BLaER1 treated with 17β-estradiol and CSF1 and Interleukin-3, amounts not matched to agents 10 nM and 100 nM (cell line): ENCODE data around the gene ZNF506.
"Not testable (repeated sequence)": the region's sequence is repeated elsewhere in the genome, so short reads cannot be mapped to it uniquely, and the experiment has no call there.

Experiments
- H3K27ac ChIP-seq, 11 experiments: shearing (Covaris generic); formaldehyde crosslinking; 2 replicates each; pipeline ENCODE4 v1.8.1; 2022
- H3K27me3 ChIP-seq, 11 experiments: shearing (Covaris generic); formaldehyde crosslinking; 2 replicates each; pipeline ENCODE4 v1.8.1; 2022
- H3K36me3 ChIP-seq, 11 experiments: shearing (Covaris generic); formaldehyde crosslinking; 2 replicates each; pipeline ENCODE4 v1.8.1; 2022
- H3K4me1 ChIP-seq, 10 experiments: shearing (Covaris generic); formaldehyde crosslinking; 2 replicates each; pipeline ENCODE4 v1.8.1; 2022
- H3K4me2 ChIP-seq, 11 experiments: shearing (Covaris generic); formaldehyde crosslinking; 2 replicates each; pipeline ENCODE4 v1.8.1; 2022
- H3K4me3 ChIP-seq, 10 experiments: shearing (Covaris generic); formaldehyde crosslinking; 2 replicates each; pipeline ENCODE4 v1.8.1; 2022
- H3K9ac ChIP-seq, 11 experiments: shearing (Covaris generic); formaldehyde crosslinking; 2 replicates each; pipeline ENCODE4 v1.8.1; 2022
- H3K9me3 ChIP-seq, 11 experiments: shearing (Covaris generic); formaldehyde crosslinking; replicated peaks in 1 of 11; 2 replicates each; pipeline ENCODE4 v1.8.1; 2022
- H4K20me1 ChIP-seq, 11 experiments: shearing (Covaris generic); formaldehyde crosslinking; 2 replicates each; pipeline ENCODE4 v1.8.1; 2022
- Cebpa-rat ChIP-seq, 11 experiments: shearing (Covaris generic); IDR thresholded peaks; 2 replicates each; pipeline ENCODE4 v1.8.1; 2022

The ZNF506 gene

DNA sequence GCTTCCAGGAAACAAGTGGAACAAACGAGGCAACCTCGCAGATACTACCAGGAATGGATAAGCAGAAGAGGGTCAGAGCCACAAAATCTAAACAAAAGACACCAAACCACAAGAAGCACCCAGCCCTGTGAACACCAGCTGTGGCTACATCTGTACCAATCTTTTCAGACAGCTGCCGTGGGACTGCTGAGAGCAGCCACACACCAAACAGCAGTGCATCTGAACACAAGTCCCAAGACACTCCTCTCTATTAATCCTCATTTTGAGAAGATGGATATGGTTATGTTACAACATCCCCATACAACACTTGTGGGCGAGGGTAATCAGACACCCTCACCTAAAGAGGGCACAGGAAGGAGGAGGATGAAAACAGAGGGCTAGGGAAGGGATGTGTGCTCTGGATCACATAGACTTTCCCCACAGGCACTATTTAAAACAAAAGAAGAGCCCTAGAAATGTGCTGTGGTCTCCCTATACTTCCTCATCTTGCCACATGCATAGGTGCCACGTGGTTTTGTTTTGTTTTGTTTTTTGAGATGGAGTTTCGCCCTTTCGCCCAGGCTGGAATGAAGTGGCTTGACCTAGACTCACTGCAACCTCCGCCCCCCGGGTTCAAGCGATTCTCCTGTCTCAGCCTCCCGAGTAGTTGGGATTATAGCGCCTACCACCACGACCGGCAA, 47.1 kb downstream of the ZNF506 start:
- Histone ChIP-seq H3K36me3 (peaks cover under 1 to 16% (median 12%) of the 10 kb centered on the region in 11 experiments; a peak in 14 of 22 replicates), H3K4me2 (peak overlapping the region; percentile 83 to 98 (median 92)), H3K9me3 (peaks cover 0 to 23% (median 0%) of the 10 kb centered on the region in 11 experiments; a peak in 13 of 22 replicates), H4K20me1 (peaks cover 0 to 9% (median 0%) of the 10 kb centered on the region in 11 experiments; a peak in 1 of 22 replicates), H3K4me3 (no peak overlapping the region), H3K9ac (peak overlapping the region in 7 of 11 experiments; percentile 0 to 56 (median 9); a peak in 6 of 22 replicates), H3K27me3 (no peaks in the 10 kb centered on the region), H3K27ac (peak overlapping the region in 9 of 11 experiments; percentile 42 to 72 (median 71); a peak in 18 of 22 replicates), H3K4me1 (peaks cover 32 to 42% (median 39%) of the 10 kb centered on the region in 10 experiments)
- no peak for TF ChIP-seq Cebpa-rat (IDR thresholded peaks at IDR 0.05)

DNA sequence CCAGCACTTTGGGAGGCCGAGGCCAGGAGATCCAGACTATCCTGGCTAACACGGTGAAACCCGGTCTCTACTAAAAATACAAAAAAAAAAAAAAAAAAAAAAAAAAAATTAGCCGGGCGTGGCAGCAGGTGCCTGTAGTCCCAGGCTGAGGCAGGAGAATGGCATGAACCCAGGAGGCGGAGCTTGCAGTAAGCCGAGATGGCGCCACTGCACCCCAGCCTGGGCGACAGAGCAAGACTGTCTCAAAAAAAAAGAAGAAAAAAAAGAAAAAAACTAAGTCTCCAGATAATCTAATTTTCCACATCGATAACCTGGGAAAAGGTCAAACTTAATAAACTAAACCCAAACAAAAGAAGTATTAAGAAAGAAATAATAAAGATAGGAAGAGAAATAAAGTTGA, 49.6 kb downstream of the ZNF506 start:
- H3K4me2 ChIP-seq, H3K4me3 ChIP-seq, H4K20me1 ChIP-seq, H3K9ac ChIP-seq, H3K36me3 ChIP-seq, H3K27ac ChIP-seq, H3K27me3 ChIP-seq: not testable (repeated sequence)
- Histone ChIP-seq H3K9me3 (peaks cover 0 to 15% (median 0%) of the 10 kb centered on the region in 11 experiments; a peak in 7 of 22 replicates), H3K4me1 (peaks cover 21 to 27% (median 22%) of the 10 kb centered on the region in 10 experiments)

DNA sequence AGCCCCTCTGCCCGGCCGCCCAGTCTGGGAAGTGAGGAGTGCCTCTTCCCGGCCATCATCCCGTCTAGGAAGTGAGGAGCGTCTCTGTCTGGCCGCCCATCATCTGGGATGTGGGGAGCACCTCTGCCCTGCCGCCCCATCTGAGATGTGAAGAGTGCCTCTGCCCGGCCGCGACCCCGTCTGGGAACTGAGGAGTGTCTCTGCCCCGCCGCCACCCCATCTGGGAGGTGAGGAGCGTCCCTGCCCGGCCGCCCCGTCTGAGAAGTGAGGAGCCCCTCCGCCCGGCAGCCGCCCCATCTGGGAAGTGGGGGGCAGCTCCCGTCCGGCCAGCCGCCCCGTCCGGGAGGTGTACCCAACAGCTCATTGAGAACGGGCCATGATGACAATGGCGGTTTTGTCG, 51.6 kb downstream of the ZNF506 start:
- H3K27me3 ChIP-seq, H3K9ac ChIP-seq, H3K27ac ChIP-seq, H3K4me3 ChIP-seq, H4K20me1 ChIP-seq, H3K36me3 ChIP-seq, H3K4me2 ChIP-seq: not testable (repeated sequence)
- Histone ChIP-seq H3K4me1 (peaks cover 10 to 16% (median 12%) of the 10 kb centered on the region in 10 experiments), H3K9me3 (peaks cover 0 to 15% (median 0%) of the 10 kb centered on the region in 11 experiments; a peak in 7 of 22 replicates)

DNA sequence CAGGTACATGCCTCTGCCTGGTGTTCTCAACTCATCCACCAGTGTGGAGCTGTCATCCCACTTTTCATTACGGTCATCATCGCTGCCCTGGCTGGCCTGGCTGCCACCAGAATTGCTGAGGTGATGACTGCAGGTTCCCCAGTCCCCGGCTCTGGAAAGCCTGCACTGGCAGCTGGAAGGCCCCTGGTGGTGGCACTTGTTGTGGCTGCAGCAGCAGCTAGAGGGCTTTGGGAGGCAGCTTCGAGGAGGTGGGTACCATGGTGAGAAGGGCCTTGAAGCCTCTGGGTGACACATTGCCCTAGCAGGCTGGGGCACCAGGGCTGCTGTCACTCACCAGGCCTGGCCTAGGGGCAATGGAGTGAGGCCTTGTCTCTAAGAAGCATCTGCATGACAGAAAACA, 63.4 kb downstream of the ZNF506 start:
- H4K20me1 ChIP-seq: no peaks in the 10 kb centered on the region
- peaks cover 0 to 10% (median 0%) of the 10 kb centered on the region in 11 experiments; a peak in 2 of 22 replicates for H3K36me3 ChIP-seq
- H3K4me3 ChIP-seq: no peak overlapping the region
- H3K9me3 ChIP-seq: peaks cover 28 to 66% (median 39%) of the 10 kb centered on the region in 11 experiments; a peak in 21 of 22 replicates
- no peaks in the 10 kb centered on the region for H3K4me1 ChIP-seq
- H3K27me3 ChIP-seq: no peaks in the 10 kb centered on the region
- no peak overlapping the region for H3K27ac ChIP-seq
- H3K9ac ChIP-seq: no peak overlapping the region
- no peak overlapping the region for H3K4me2 ChIP-seq
- TF ChIP-seq Cebpa-rat (IDR thresholded peaks at IDR 0.05): no peak

DNA sequence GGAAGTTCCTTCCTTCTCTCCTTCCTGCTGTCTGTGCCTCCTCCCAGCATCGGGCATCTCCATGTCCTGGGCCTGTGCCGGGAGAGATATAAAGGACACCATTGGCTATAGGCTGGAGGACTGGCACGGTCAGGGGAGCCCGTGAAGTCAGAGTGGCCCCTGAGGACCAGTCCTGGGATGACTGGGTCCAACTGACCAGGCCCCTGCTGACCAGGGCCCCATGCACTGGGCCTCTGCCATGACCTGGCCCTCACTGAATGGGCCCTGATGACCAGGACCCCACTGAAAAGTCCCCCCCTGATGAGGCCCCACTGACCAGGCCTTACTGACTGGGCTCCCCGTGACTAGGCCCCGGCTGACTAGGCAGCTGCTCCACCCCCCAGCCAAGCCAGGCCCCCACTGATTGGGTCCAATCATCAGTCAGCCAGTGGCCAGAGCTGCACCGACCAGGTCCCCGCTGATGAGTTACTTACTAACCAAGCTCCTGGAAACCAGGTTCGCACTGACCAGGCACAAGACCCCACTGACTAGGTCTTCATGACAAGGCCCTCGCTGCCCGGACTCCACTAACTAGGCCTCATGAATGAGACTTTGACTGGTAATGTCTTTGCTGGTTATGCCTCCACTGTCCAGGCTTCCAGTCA, 68.7 kb downstream of the ZNF506 start:
- Histone ChIP-seq H3K4me3 (no peak overlapping the region), H3K4me2 (no peak overlapping the region), H4K20me1 (no peaks in the 10 kb centered on the region), H3K27ac (no peak overlapping the region), H3K36me3 (no peaks in the 10 kb centered on the region), H3K9ac (no peak overlapping the region), H3K9me3 (peaks cover 16 to 41% (median 32%) of the 10 kb centered on the region in 11 experiments; a peak in 20 of 22 replicates), H3K4me1 (no peaks in the 10 kb centered on the region), H3K27me3 (no peaks in the 10 kb centered on the region)
- TF ChIP-seq Cebpa-rat (IDR thresholded peaks at IDR 0.05): no peak

DNA sequence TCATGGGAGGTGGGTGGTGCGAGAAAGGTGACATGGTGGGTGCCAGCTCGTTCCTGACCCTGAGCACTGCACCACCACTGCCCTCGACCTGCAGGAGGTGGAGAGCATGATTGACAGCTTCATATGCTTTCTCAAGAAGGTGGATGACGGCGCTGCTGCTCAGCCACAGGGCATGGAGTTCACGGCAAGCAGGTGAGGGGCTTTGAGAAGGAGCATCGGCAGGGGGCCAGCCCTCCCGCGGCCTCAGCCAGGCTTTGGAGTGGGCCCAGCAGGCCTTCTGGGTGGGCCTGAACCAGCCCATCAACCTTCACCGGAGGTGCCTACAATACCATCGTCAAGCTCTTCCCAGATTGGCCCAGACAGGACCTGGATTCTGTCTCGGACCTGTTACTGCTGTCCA, 69.7 kb downstream of the ZNF506 start:
- Histone ChIP-seq H3K27me3 (no peaks in the 10 kb centered on the region), H3K4me3 (no peak overlapping the region), H3K4me2 (no peak overlapping the region), H3K9ac (no peak overlapping the region), H3K9me3 (peaks cover 13 to 30% (median 27%) of the 10 kb centered on the region in 11 experiments; a peak in 19 of 22 replicates), H4K20me1 (no peaks in the 10 kb centered on the region), H3K36me3 (no peaks in the 10 kb centered on the region), H3K4me1 (no peaks in the 10 kb centered on the region), H3K27ac (no peak overlapping the region)
- TF ChIP-seq Cebpa-rat (IDR thresholded peaks at IDR 0.05): no peak

DNA sequence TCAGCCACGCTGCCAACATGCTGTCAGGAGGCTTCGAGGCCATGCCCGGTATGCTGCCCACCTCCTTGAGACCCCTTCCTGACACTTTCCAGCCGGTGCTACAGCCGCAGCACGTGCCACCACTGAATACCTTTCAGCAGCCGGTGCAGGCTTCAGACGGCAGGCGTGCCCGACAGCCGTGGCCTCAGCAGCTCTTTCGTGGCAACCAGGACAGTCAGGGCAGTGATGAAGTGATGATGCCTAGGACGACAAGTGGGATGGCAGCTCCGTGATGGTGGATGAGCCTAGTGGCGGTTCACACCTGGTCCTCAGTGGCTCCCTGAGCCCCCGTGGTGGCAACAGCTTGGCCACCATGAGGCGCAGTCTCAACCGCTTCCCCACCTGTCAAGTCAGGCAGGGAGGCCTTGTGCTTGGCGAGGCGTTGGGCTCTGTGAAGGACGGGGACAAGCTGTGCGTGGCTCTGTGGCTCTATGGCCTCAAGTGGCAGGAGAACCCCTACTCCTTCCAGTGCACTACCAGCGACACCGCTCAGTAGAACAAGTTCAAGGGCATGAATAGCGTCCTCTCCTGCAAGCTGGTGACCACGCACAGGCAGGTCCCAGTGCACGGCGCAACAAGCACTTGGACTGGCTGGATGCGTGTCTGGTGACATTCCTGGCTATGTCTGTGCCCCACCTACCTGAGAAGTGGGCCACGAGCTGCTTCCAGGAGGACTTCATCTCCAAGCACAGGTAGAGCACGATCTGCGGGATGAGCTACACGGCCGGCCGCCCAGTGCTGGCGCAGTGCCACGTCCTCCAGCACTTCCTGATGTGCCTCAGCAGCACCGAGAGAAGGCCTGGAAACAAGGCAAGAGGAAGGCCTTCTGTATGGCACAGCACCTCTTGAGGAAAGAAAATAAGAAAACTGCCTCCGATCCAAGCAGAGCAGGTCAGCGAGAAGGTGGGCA, 70.4 kb downstream of the ZNF506 start:
- Histone ChIP-seq H4K20me1 (no peaks in the 10 kb centered on the region), H3K9me3 (peaks cover 11 to 25% (median 20%) of the 10 kb centered on the region in 11 experiments; a peak in 18 of 22 replicates), H3K27ac (no peak overlapping the region), H3K9ac (no peak overlapping the region), H3K4me1 (no peaks in the 10 kb centered on the region), H3K4me3 (no peak overlapping the region), H3K4me2 (no peak overlapping the region), H3K36me3 (no peaks in the 10 kb centered on the region), H3K27me3 (no peaks in the 10 kb centered on the region)
- TF ChIP-seq Cebpa-rat (IDR thresholded peaks at IDR 0.05): no peak

DNA sequence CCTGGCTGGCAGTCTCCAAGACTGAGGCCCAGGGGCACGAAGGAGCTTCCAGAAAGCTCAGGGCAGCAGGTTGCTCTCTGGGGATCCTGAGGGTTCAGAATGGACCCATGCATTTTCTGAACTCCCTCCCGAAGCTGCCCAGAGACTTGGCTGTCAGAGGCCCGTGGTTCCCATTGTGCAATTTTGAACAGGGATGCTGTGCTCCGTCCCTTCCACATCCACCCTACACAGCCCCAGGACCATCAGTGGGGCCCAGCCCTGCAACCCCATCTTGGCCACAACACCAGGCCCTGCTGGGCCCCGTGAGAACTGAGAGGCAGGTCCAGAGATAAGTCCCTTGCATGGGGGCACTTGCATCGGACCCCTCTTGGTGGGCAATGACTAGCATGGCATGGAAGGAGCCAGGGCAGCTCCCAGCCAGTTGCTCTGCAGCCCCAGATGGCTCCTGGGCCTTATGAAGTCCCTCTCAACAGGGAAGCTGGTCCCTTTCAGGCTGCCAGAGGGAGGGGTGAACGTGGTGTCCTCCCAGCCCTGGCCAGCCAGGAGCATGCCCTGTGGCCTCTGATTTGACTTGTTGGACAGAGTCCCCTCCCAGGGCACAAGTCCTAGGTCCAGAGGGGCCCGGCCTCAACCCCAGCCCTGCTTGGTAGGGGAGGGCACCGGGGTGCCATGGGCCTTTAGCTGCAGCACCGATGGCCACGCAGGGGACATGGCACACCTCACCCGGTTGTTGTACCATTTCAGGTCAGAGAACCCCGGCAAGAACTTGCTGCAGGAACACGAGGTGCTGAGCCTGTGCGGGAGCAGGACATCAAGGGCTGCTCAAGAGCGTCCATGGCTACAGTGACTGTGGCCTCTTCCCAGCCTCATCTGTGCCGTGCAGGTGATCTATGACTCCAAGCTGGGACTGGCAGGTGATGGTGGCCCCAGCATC, 71.4 kb downstream of the ZNF506 start:
- no peaks in the 10 kb centered on the region for H3K36me3 ChIP-seq
- no peak overlapping the region for H3K4me2 ChIP-seq
- peaks cover 5 to 20% (median 11%) of the 10 kb centered on the region in 11 experiments; a peak in 15 of 22 replicates for H3K9me3 ChIP-seq
- no peak overlapping the region for H3K27ac ChIP-seq
- no peaks in the 10 kb centered on the region for H4K20me1 ChIP-seq
- H3K27me3 ChIP-seq: no peaks in the 10 kb centered on the region
- no peaks in the 10 kb centered on the region for H3K4me1 ChIP-seq
- no peak for TF ChIP-seq Cebpa-rat (IDR thresholded peaks at IDR 0.05)
- no peak overlapping the region for H3K4me3 ChIP-seq
- no peak overlapping the region for H3K9ac ChIP-seq
